Femur (tissue), 1 donor: ENCODE measurements around the gene RIPK3.

ENCODE experiments used
- DNase-seq: peaks from one replicate; pipeline ENCODE4 v3.0.0-alpha.2; 2017

The RIPK3 gene

GRCh38 chr14:24299255-24300191 is 40.3 kb downstream of the RIPK3 start, which contains the start of the genes DHRS1 and NOP9:
DHRS1 (minus strand) TSS chr14:24299780; CDS start chr14:24299106, 674 bp downstream.
NOP9 (plus strand) TSS chr14:24299850; CDS start chr14:24299955, 105 bp downstream.
- DNase-seq = peak; percentile 95

- DNase-seq = no peak
These were observed 40.9 kb downstream of the RIPK3 start for GRCh38 chr14:24298892-24299254.

GRCh38 chr14:24297190-24297964 is 42.4 kb downstream of the RIPK3 start:
- no peak for DNase-seq

GRCh38 chr14:24296341-24297157 is 43.2 kb downstream of the RIPK3 start:
- peak; percentile 76 for DNase-seq

- no peak for DNase-seq
These were observed 46.3 kb downstream of the RIPK3 start for GRCh38 chr14:24293525-24293924.

- no peak for DNase-seq
These were observed 47.5 kb downstream of the RIPK3 start for GRCh38 chr14:24292118-24292807.

GRCh38 chr14:24291446-24292117 is 48.2 kb downstream of the RIPK3 start:
- DNase-seq = no peak

- no peak for DNase-seq
These were observed 49.0 kb downstream of the RIPK3 start for GRCh38 chr14:24290746-24291145.

- DNase-seq = no peak
These were observed 50.0 kb downstream of the RIPK3 start for GRCh38 chr14:24289649-24290280.

GRCh38 chr14:24286996-24287395 is 52.8 kb downstream of the RIPK3 start:
- DNase-seq = no peak
